Liver (tissue), 9 donors: ENCODE results near the gene IKZF1. TPM values are rescaled to one million over a fixed set of nuclear protein-coding genes. Genes with fewer than 3 reads are reported as not detected.

ENCODE experiments used
- DNase-seq: peaks from one replicate; pipeline ENCODE4 v3.0.0-alpha.2; 2017; ENCODE audit warnings: low spot score
- H3K27ac ChIP-seq, 2 donors: one replicate each; pipeline ENCODE4 v1.7.0; 2013; ENCODE audit warnings: inconsistent platforms in 2 of 2, low read length in 2 of 2, control low read depth in 1 of 2, low read depth in 1 of 2, mild to moderate bottlenecking in 1 of 2
- H3K27me3 ChIP-seq, 4 donors: one replicate each; pipeline versions ENCODE4 v1.6.1 to v1.7.0; 2013; ENCODE audit warnings: low read length in 3 of 4, inconsistent platforms in 1 of 4, mild to moderate bottlenecking in 1 of 4, moderate library complexity in 1 of 4; ENCODE audit not compliant: control insufficient read depth in 4 of 4, insufficient read depth in 4 of 4
- H3K36me3 ChIP-seq, 4 donors: one replicate each; pipeline versions ENCODE4 v1.6.1 to v1.7.0; 2013; ENCODE audit warnings: low read length in 3 of 4, mild to moderate bottlenecking in 3 of 4, low read depth in 1 of 4, moderate library complexity in 1 of 4; ENCODE audit not compliant: control insufficient read depth in 4 of 4, insufficient read depth in 3 of 4
- H3K4me1 ChIP-seq, 4 donors: one replicate each; pipeline versions ENCODE4 v1.6.1 to v1.7.0; 2013; ENCODE audit warnings: low read length in 3 of 4, mild to moderate bottlenecking in 3 of 4, moderate library complexity in 1 of 4; ENCODE audit not compliant: control insufficient read depth in 4 of 4, insufficient read depth in 4 of 4
- H3K4me3 ChIP-seq, 3 donors: one replicate each; pipeline versions ENCODE4 v1.6.1 to v1.7.0; 2013; ENCODE audit warnings: low read length in 3 of 3, control low read depth in 1 of 3, low read depth in 1 of 3, mild to moderate bottlenecking in 1 of 3
- H3K9ac ChIP-seq, 2 donors: one replicate each; pipeline ENCODE4 v1.7.0; 2013; ENCODE audit warnings: low read length in 2 of 2, mild to moderate bottlenecking in 2 of 2, moderate library complexity in 2 of 2, control low read depth in 1 of 2, low read depth in 1 of 2
- H3K9me3 ChIP-seq, 4 donors: one replicate each; pipeline versions ENCODE4 v1.6.1 to v1.7.0; 2013; ENCODE audit warnings: low read length in 3 of 4; ENCODE audit not compliant: control insufficient read depth in 4 of 4
- ATF3 ChIP-seq: IDR thresholded peaks from 2 replicates; pipeline ENCODE4 v1.6.1; 2016; ENCODE audit warnings: antibody characterized with exemption
- EGR1 ChIP-seq, 2 donors: IDR thresholded peaks; 2 replicates each; pipeline ENCODE4 v1.6.1; 2016 to 2018; ENCODE audit warnings: antibody characterized with exemption in 2 of 2, low read depth in 2 of 2
- FOXA1 ChIP-seq: IDR thresholded peaks from 2 replicates; pipeline ENCODE4 v1.6.1; 2016; ENCODE audit warnings: antibody characterized with exemption
- HNF4A ChIP-seq, 2 donors: conservative IDR thresholded peaks; 2 replicates each; pipeline ENCODE4 v1.6.1; 2016; ENCODE audit warnings: antibody characterized with exemption in 2 of 2, mild to moderate bottlenecking in 2 of 2
- HNF4G ChIP-seq: IDR thresholded peaks from 2 replicates; pipeline ENCODE4 v1.6.1; 2016; ENCODE audit warnings: antibody characterized with exemption
- NR2F2 ChIP-seq: IDR thresholded peaks from 2 replicates; pipeline ENCODE4 v1.6.1; 2016; ENCODE audit warnings: antibody characterized with exemption
- RAD21 ChIP-seq, 2 donors: IDR thresholded peaks; 2 replicates each; pipeline ENCODE4 v1.6.1; 2016; ENCODE audit warnings: antibody characterized with exemption in 2 of 2, mild to moderate bottlenecking in 2 of 2
- REST ChIP-seq: IDR thresholded peaks from 2 replicates; pipeline ENCODE4 v1.6.1; 2016; ENCODE audit warnings: antibody characterized with exemption, mild to moderate bottlenecking
- RXRA ChIP-seq, 2 donors: IDR thresholded peaks; 2 replicates each; pipeline ENCODE4 v1.6.1; 2017 to 2018; ENCODE audit warnings: antibody characterized with exemption in 2 of 2, mild to moderate bottlenecking in 1 of 2
- SP1 ChIP-seq: IDR thresholded peaks from 2 replicates; pipeline ENCODE4 v1.6.1; 2018; ENCODE audit warnings: antibody characterized with exemption, mild to moderate bottlenecking
- TAF1 ChIP-seq: conservative IDR thresholded peaks from 2 replicates; pipeline ENCODE4 v1.6.1; 2016; ENCODE audit warnings: antibody characterized with exemption, mild to moderate bottlenecking
- ZBTB33 ChIP-seq: IDR thresholded peaks from 2 replicates; pipeline ENCODE4 v1.6.1; 2016; ENCODE audit warnings: antibody characterized with exemption
- WGBS: extraction: QIAGEN DNeasy Blood & Tissue Kit; methylation state at CpG from one replicate; pipeline ENCODE4 v1.1.7; 2013; 5-methylcytosine and 5-hydroxymethylcytosine counted together
- polyA plus RNA-seq, 2 donors: library from polyadenylated mRNA; stranded (reverse) in 1 of 2; unstranded in 1 of 2; fragments of 200-250 nt in 1 of 2; fragments of >200 nt in 1 of 2; fragmentation: Nextera tagmentation in 1 of 2; extraction: Ambion mirVana in 1 of 2; gene quantifications; one replicate each; pipeline versions ENCODE4 v1.2.1 to v1.2.3, GENCODE V29; 2013 to 2015
- total RNA-seq, 2 donors: library from RNA; depleted of rRNA; stranded (reverse); fragments of >200 nt; gene quantifications; one replicate each; pipeline ENCODE4 v1.2.3, GENCODE V29; 2014
- TF ChIP-seq, protein P1 (sequence below): fragments of 150-350 bp; IDR thresholded peaks from 2 replicates; pipeline ENCODE4 v1.5.1; 2017; ENCODE audit warnings: improper control_type of control experiment, low read depth, low read length; ENCODE audit not compliant: missing input control
- TF ChIP-seq, protein P2 (sequence below): IDR thresholded peaks from 2 replicates; pipeline ENCODE4 v1.6.1; 2016; ENCODE audit warnings: antibody characterized with exemption
- donor health status: healthy.
- donor health status: healthy.
- donor health status: healthy.
- donor health status: healthy.
- donor health status: healthy.

IKZF1 gene
- total and polyA plus RNA-seq, 4 donors: 1.6 to 43.5 (median 6.2) TPM

- TF ChIP-seq RXRA (IDR thresholded peaks at IDR 0.05) (no peak), EGR1 (IDR thresholded peaks at IDR 0.05; ENCODE audit: low read depth in 2 of 2) (no peak), RAD21 (IDR thresholded peaks at IDR 0.05) (no peak), NR2F2 (peak; percentile 54), FOXA1 (no peak), ZBTB33 (no peak), SP1 (peak; percentile 37), ATF3 (no peak), TAF1 (no peak), HNF4A (conservative IDR thresholded peaks at IDR 0.05) (no peak), HNF4G (no peak), REST (no peak)
- TF ChIP-seq, protein P1, sequence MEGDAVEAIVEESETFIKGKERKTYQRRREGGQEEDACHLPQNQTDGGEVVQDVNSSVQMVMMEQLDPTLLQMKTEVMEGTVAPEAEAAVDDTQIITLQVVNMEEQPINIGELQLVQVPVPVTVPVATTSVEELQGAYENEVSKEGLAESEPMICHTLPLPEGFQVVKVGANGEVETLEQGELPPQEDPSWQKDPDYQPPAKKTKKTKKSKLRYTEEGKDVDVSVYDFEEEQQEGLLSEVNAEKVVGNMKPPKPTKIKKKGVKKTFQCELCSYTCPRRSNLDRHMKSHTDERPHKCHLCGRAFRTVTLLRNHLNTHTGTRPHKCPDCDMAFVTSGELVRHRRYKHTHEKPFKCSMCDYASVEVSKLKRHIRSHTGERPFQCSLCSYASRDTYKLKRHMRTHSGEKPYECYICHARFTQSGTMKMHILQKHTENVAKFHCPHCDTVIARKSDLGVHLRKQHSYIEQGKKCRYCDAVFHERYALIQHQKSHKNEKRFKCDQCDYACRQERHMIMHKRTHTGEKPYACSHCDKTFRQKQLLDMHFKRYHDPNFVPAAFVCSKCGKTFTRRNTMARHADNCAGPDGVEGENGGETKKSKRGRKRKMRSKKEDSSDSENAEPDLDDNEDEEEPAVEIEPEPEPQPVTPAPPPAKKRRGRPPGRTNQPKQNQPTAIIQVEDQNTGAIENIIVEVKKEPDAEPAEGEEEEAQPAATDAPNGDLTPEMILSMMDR: no peak
- TF ChIP-seq, protein P2, sequence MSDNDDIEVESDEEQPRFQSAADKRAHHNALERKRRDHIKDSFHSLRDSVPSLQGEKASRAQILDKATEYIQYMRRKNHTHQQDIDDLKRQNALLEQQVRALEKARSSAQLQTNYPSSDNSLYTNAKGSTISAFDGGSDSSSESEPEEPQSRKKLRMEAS: no peak
- H3K4me1 ChIP-seq: no peaks in the 10 kb centered on the region
- WGBS: 15% methylated on average over 8 of the region's 8 CpGs
- no peaks in the 10 kb centered on the region for H3K9me3 ChIP-seq
- H3K27ac ChIP-seq: no peak overlapping the region
- H3K4me3 ChIP-seq: no peak overlapping the region
- no peaks in the 10 kb centered on the region for H3K36me3 ChIP-seq
- peak; percentile 33 for DNase-seq
- no peaks in the 10 kb centered on the region for H3K27me3 ChIP-seq
- no peak overlapping the region for H3K9ac ChIP-seq
Measured at GRCh38 chr7:50342616-50343114, 38.1 kb downstream of the IKZF1 start.
